ENCODE data around the gene HIC1. TPM values are rescaled to one million over a fixed set of nuclear protein-coding genes. Genes with fewer than 3 reads are reported as not detected.

The HIC1 gene
- total RNA-seq (2022), result 0.59 and 1.0 TPM in 2 replicates
- Bru-seq, nascent RNA, result percentile 10 among the genes with signal in this experiment
- percentile 24 among the genes with signal in this experiment for BruChase-seq, experiment 1, labeled RNA remaining after a 6-hour chase
- BruChase-seq, experiment 2, labeled RNA remaining after a 2-hour chase, result percentile 20 among the genes with signal in this experiment
- long read RNA-seq, result 0 reads

- intact Hi-C loops (cut with micrococcal nuclease), result loop anchor here (1.0 kb wide), 2 partner anchors 177 to 190 kb away; no protein-coding TSS in a partner anchor
- Mint-ChIP-seq H3K36me3 (ENCODE audit: insufficient read depth, unreplicated experiment) (no peaks in the 10 kb centered on the region), H3K4me1 (ENCODE audit: insufficient read depth, unreplicated experiment) (peaks cover 12% of the 10 kb centered on the region), H3K4me3 (ENCODE audit: unreplicated experiment) (peak within 1 kb of the TSS; percentile 48), H3K27me3 (ENCODE audit: insufficient read depth, unreplicated experiment) (no peaks in the 10 kb centered on the region), H3K27ac (ENCODE audit: low read depth, unreplicated experiment) (no peak within 1 kb of the TSS), H3K9me3 (ENCODE audit: unreplicated experiment) (no peaks in the 10 kb centered on the region)
- CTCF ChIA-PET, result interaction anchor here (0.5 to 3.4 kb wide), 19 partner anchors 9 to 241 kb away, joined by 3 to 61 read pairs (median 3); no protein-coding TSS in a partner anchor
- no TSS peak for BruUV-seq (replicated peaks)
- peak; percentile 53 for DNase-seq (ENCODE audit: unreplicated experiment)
- POLR2A ChIA-PET, result interaction anchor here (0.6 to 1.0 kb wide), 3 partner anchors 189 to 191 kb away, joined by 3 to 4 read pairs (median 3); no protein-coding TSS in a partner anchor
- peak; percentile 93 for TF ChIP-seq CTCF (IDR thresholded peaks at IDR 0.05; ENCODE audit: unreplicated experiment)
Measured at GRCh38 chr17:2054512-2055291, at the start of gene HIC1. Gene HIC1 (plus strand): TSS chr17:2055103. CDS start chr17:2056691, 1,588 bp downstream.

- H3K27ac Mint-ChIP-seq (ENCODE audit: low read depth, unreplicated experiment), result peak overlapping the region; percentile 56
- intact Hi-C loops (cut with micrococcal nuclease), result no loop called here
- POLR2A ChIA-PET, result no interaction called here
- H3K4me3 Mint-ChIP-seq (ENCODE audit: unreplicated experiment), result no peak overlapping the region
- no peaks in the 10 kb centered on the region for H3K9me3 Mint-ChIP-seq (ENCODE audit: unreplicated experiment)
- H3K36me3 Mint-ChIP-seq (ENCODE audit: insufficient read depth, unreplicated experiment), result no peaks in the 10 kb centered on the region
- CTCF ChIA-PET, result no interaction called here
- DNase-seq (ENCODE audit: unreplicated experiment), result no peak
- TF ChIP-seq CTCF (IDR thresholded peaks at IDR 0.05; ENCODE audit: unreplicated experiment), result no peak
- peaks cover 24% of the 10 kb centered on the region for H3K4me1 Mint-ChIP-seq (ENCODE audit: insufficient read depth, unreplicated experiment)
- no TSS peak for BruUV-seq (replicated peaks)
- H3K27me3 Mint-ChIP-seq (ENCODE audit: insufficient read depth, unreplicated experiment), result no peaks in the 10 kb centered on the region
Measured at GRCh38 chr17:2008332-2009126, 46.4 kb upstream of the HIC1 start.

- Mint-ChIP-seq H3K9me3 (ENCODE audit: unreplicated experiment) (no peaks in the 10 kb centered on the region), H3K27me3 (ENCODE audit: insufficient read depth, unreplicated experiment) (no peaks in the 10 kb centered on the region), H3K27ac (ENCODE audit: low read depth, unreplicated experiment) (no peak overlapping the region), H3K4me3 (ENCODE audit: unreplicated experiment) (no peak overlapping the region), H3K4me1 (ENCODE audit: insufficient read depth, unreplicated experiment) (peaks cover 35% of the 10 kb centered on the region), H3K36me3 (ENCODE audit: insufficient read depth, unreplicated experiment) (no peaks in the 10 kb centered on the region)
- ChIA-PET POLR2A (no interaction called here), CTCF (no interaction called here)
- DNase-seq (ENCODE audit: unreplicated experiment), result no peak
- no TSS peak for BruUV-seq (replicated peaks)
- intact Hi-C loops (cut with micrococcal nuclease), result no loop called here
- no peak for TF ChIP-seq CTCF (IDR thresholded peaks at IDR 0.05; ENCODE audit: unreplicated experiment)
Measured at GRCh38 chr17:2009737-2010136, 45.2 kb upstream of the HIC1 start.

Measured in MCF 10A (cell line).